ENCODE results near the gene FRAT2.
A peak's percentile ranks its signal among the peaks of the same experiment; 100 is the strongest.

The FRAT2 gene

GRCh38 chr10:97323501-97323900, 11.0 kb downstream of the FRAT2 start:
- no peak for ATAC-seq

DNA sequence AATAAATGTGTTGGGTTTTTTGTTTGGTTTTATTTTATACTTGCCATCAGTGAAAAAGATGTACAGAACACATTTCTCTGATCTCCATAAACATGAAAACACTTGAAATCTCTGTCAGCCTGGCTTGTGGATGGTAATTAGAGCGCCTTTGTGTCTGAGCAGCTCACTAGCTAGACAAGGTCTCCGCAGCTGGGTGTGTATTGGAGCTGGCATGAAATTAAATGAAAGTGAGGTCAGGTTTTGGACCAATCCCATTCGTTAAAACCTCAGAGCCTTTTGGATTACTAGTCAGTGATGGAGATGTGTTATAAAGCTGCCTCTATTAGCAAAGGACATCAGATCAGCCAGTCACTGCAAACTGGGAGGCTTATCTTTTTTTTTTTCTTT, 12.7 kb downstream of the FRAT2 start:
- ATAC-seq, result no peak

DNA sequence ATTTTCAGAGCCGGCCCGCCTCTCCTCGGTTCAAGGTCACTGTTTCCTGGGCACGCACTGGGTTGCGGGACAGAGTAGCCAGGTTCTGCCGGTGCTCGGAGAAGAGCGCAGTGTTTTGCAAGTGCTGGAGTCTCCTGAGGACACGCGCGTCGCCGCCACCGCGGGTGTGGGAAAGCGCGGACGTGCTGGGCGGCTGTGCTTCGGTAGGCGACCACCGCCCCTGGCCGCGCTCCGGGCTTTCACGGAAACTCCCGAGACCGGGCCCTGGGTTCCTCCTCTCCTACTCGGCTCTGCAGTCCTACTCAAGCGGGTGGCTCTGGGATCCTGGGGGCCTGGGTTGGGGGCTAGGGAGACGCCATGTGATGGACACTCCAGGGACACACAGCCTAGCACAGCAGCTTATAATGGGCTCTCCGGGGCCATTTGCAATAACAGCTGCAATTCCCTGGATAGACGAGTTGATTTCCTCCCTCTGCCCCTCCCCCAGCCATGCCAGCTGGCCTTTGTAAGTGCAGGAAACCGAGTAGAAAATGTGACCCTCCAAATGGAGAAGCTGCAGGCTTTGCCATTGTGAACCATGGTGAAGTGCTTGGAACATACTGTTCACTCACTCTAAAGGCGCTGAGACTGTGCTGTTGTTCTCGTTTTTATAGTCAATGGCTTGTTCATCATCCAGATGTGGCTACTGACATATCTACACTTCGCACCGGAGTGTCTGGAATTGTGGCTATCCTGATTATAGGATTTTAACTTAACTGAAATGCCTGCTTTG, 13.3 kb downstream of the FRAT2 start:
- ATAC-seq, result no peak

DNA sequence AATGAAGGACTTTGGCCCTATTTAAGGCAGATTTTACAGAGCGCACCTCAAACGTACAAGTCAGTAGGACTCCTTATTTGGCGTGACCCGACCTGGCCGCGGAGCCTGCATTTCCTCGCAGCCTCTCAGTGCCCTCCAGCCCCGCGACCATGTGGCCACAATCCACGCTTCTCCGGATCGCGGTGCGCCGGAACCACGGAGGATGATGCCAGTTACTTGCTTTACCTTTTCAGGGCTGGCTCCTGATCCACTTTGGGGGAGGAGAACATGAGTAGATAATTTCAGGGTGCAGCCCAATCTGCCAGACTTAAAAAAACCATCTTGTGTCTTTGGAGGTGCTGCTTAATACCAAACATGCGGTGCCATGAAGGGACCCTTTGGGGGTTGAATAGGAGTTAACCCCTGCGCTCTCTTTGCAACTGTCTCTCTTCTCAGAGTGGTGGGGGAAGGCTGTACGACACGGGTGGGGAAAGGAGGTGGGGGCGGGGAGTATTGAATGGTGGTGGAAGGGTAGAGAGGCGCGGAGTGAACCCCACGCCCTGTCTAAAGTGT, 14.0 kb downstream of the FRAT2 start:
- peak in 1 of 2 donors; percentile 12 for ATAC-seq

DNA sequence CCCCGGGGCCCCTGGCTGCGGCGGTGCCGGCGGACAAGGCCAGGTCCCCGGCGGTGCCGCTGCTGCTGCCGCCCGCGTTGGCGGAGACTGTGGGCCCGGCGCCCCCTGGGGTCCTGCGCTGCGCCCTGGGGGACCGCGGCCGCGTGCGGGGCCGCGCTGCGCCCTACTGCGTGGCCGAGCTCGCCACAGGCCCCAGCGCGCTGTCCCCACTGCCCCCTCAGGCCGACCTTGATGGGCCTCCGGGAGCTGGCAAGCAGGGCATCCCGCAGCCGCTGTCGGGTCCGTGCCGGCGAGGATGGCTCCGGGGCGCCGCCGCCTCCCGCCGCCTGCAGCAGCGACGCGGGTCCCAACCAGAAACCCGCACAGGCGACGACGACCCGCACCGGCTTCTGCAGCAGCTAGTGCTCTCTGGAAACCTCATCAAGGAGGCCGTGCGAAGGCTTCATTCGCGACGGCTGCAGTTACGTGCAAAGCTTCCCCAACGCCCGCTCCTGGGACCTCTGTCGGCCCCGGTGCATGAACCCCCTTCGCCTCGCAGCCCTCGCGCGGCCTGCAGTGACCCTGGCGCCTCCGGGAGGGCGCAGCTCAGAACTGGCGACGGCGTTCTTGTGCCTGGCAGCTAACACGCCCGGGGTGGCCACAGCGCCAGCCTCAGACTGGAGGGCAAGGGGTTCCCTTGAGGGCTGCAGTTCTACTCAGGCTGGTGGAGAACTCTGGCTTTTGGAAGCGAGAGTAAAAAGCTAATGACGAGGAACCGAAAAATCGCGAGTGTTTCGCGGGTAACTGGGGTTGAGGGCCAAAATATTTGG, 14.7 kb downstream of the FRAT2 start:
- ATAC-seq, result peak; percentile 59 to 61

DNA sequence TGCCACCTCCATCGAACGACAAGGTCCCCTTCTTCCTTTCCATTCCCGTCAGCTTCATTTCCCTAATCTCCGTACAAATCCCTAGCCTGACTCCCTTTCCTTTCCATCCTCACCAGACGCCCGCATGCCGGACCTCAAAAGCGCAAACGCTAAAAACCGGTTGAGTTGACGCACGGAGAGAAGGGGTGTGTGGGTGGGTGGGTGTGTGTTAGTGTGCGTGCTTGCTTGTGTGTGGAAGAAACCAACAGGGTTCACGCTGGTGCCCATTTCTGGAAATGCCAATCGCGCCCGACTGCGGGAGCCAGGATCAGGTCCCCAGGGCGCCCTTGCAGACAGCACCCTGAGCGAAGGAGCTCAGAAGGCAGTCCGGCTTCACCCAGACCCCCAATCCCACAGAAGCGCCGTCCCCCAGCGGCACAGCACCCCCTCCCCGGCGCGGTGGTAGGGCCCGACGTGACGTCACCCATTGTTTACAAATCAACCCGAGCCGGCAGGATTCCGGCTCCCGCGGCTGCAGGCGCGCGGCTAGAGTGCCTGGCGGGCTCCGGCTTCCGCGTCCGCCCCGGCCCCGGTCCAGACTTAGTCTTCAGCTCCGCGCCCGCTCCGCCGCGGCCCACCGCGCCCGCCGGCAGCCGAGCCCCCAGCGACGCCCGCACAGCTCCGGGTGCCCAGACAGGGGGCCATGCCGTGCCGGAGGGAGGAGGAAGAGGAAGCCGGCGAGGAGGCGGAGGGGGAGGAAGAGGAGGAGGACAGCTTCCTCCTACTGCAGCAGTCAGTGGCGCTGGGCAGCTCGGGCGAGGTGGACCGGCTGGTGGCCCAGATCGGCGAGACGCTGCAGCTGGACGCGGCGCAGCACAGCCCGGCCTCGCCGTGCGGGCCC, 15.5 kb downstream of the FRAT2 start, which contains the start of gene FRAT1:
TSS of gene FRAT1 (plus strand) at position 500 of the 880 bp plus-strand sequence. CDS start at position 683, 183 bp downstream.
- peak; percentile 67 to 69 for ATAC-seq

DNA sequence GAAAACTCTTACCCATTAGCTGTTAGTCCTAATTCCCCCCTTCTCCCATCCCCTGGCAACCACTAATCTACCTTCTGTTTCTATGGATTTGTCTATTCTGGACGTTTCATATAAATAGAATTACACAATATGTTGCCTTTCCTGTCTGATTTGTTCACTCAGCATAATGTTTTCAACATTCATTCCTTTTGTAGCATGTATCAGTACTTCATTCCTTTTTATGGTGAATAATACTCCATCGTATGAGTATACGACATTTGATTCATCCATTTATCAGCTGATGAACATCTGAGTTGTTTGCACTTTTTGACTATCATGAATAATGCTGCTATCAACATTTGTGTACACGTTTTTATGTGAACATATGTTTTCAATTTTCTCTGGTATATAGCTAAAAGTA, 19.9 kb downstream of the FRAT2 start:
- ATAC-seq, result no peak

DNA sequence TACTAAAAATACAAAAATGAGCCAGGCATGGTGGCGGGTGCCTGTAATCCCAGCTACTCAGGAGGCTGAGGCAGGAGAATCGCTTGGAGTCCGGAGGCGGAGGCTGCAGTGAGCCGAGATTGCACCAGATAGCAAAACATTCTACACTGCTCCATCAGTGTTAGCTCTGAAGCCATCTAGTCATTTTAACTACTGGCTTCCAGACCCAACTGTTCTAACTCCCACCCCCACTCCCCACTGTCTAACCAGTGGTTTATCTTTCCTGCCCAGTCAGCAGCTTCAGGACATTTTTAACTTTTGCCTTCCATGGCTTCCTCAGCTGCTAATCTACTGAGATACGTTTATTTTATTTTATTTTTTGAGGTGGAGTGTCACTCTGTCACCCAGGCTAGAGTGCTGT, 21.6 kb downstream of the FRAT2 start:
- ATAC-seq, result no peak

DNA sequence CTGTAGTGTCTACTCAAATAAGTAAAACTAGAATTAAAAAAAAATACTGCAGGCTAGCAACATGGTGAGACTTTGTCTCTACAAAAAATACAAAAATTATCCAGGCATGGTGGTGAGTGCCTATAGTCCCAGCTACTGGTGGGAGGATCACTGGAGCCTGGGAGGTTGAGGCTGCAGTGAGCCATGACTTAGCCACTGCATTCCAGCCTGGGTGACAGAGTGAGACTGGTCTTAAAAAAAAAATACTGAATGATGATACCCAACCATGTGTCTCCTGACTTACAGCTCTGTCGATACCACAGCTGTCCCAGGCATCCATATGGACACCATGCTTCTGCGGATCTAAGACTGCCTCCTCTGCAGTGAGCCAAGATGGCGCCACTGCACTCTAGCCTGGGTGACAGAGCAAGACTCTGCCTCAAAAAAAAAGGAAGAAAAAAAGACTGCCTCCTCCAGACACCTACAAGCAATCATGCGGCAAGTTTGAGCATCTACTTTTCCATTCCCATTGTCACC, 23.4 kb downstream of the FRAT2 start:
- ATAC-seq, result no peak

DNA sequence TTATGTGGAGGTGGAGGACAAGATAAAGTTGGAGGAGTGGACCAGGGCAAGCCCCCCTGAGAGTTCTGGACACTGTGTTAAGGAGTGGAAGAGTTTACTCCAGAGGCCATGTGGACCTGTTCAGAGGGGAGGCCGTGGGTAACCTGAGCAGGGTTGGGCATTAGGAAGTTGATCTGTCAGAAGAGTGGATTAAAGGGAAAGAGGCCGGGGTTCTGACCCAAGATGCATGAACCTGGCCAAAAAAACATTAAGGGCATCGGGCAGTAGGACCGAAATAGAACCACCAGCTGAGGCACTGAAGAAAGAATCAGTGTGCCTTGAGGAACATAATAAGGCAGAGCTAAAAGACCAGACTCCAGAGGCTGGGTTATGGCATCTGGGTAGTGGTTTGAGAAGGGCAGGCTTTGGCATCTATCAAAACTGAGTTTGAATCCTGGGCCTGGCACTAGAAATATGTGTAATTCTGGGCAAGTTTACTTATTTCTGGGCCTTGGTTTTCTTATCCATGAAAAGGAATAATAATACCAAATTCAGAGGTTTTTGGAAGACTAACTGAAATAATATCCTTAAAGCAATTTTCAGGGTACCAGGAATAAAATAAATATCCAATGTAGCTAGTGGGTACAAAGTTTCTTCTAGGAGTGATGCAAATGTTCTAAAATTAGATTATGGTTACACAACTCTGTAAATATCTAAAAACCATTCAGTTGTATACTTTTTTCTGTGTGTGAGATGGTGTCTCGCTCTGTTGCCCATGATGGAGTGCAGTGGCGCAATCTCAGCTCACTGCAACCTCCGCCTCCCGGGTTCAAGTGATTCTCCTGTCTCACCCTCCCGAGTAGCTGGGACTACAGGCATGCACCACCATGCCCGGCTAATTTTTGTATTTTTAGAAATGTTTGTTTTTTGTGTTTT, 26.4 kb downstream of the FRAT2 start:
- ATAC-seq, result no peak

GRCh38 chr10:97307441-97307840, 27.1 kb downstream of the FRAT2 start:
- ATAC-seq, result no peak

DNA sequence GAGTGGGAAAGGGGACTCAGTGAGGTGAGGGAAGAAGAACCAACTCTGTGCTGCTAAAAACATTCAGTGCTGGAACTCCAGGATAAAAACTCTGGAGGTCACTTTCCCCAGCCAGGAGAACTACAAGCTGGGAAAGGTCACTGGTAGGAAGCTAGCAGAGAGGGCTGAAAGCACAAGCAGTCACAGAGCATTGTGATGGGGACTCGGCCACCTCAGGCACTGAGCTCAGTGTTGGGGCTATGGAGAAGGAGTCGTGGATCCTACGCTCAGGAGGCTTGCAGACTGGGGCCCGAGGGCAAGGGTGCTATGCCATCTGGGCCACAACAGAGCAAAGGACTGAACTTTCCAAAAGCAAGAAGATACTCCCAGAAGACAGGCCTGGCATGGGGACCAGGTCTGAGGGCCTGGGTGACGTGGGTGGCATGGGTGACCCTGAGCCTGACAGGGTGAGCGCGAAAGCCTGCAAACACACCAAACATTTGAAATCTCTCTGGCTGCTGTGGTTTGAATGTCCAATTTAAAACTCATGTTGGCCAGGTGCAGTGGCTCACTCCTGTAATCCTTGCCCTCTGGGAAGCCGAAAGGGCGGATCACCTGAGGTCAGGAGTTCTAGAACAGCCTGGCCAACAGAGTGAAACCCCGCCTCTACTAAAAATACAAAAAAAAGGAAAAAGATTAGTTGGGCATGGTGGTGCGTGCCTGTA, 32.3 kb downstream of the FRAT2 start:
- ATAC-seq, result no peak

DNA sequence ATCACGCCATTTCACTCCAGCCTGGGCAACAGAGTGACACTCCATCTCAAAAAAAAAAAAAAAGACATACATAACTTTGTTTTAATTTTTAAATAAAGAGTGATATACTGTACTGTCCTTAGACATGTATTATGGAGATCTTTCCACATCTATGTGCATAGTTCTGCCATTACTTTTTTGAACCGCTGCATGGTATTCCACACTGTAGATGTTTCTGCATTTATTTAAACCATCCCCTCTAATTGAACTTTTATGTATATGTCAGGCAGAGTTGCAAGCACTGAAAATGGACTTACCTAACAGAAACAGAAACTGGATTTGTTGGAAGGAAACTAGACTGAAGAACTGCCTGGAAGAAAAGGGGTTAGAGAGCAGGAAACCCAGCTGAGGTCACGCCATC, 33.5 kb downstream of the FRAT2 start:
- no peak for ATAC-seq

- no peak for ATAC-seq
Observed at GRCh38 chr10:97298223-97298571, 36.3 kb downstream of the FRAT2 start.

DNA sequence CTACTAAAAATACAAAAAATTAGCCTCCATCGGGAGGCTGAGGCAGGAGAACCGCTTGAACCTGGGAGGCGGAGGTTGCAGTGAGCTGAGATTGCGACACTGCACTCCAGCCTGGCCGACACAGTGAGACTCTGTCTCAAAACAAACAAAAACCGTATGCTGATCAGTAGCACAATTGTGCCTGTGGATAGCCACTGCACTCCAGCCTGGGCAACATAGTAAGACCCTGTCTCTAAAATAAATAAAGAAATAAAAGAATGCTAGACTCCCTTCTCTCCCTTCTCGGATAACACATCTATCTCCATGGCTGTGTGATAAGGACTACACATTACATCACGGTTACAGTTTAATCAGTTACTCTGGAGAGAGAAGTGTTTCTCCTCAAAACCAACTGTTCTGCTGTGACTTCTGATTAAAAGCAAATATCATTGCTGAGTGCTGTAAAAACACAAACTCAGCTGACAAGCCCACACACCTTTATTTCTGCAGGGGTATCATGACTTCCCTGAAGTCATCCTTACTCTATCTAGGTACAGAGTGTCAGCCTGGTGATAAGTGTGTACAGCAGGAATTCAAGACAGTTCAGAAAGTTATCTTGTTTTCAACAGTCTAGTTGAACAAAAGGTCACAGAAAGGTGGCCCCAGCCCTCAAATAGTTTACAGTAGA, 36.8 kb downstream of the FRAT2 start:
- no peak for ATAC-seq

DNA sequence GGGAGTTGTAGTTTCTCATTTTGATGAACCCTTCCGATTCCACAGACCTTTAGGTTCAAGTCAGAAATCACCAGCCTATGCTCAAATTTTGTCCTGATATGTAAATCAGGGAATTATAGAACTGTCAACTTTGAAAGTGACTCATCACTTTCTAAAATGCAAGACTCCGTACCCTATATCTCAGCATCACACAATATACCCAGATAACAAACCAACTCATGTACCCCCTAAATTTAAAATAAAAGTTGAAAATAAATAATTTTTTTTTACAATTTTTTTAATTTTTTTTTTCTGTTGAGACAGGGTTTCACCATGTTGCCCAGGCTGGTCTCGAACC, 41.7 kb downstream of the FRAT2 start:
- ATAC-seq, result no peak

DNA sequence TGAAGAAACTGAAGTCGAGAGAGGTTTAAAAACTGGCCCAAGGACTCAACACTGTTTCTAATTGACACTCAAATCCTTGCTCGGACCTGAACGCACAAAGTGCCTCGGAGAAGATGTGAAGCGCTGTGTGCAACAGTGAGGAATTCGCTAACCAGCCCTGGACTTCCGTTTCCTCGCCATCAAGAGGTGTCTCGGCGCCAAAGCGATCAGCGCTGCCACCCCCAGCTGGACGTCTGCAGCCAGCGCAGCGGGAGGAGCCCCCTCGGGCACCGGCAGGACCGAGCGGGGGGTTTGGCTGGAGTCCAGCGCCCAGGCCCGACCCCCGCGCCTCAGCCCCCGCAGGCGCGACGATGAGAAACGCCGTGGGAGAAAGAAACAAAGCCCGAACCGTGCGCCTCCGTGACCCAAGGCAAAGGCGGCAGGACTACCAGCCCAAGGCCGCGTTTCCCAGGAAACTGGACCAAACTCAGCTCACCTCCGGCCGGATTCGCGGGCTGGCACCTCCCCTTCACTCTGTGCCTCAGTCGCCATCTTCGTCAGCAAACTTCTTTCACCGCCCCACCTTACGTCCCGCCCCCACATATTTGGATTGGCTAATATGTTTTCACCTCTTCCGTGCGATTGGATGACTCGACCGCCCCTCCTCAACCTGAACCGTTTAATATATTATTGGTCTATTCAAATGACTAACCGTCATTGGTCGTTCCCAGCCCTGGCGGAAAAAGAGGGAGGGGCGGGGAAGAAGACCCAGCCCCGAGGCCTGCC, 42.2 kb downstream of the FRAT2 start, which contains the start of gene ARHGAP19:
TSS of gene ARHGAP19 (minus strand) at position 541 of the 765 bp plus-strand sequence. CDS start at position 531, 10 bp downstream.
- ATAC-seq, result peak; percentile 99

- no peak for ATAC-seq
Observed at GRCh38 chr10:97291357-97292096, 43.0 kb downstream of the FRAT2 start.

All from activated CD4-positive, CD25-positive, alpha-beta regulatory T cell treated with anti-CD3 and anti-CD28 coated beads, Interleukin-2, amount 50 U/mL, for 24 hours (primary cell).